ENCODE data around the gene IL31.

The IL31 gene

DNA sequence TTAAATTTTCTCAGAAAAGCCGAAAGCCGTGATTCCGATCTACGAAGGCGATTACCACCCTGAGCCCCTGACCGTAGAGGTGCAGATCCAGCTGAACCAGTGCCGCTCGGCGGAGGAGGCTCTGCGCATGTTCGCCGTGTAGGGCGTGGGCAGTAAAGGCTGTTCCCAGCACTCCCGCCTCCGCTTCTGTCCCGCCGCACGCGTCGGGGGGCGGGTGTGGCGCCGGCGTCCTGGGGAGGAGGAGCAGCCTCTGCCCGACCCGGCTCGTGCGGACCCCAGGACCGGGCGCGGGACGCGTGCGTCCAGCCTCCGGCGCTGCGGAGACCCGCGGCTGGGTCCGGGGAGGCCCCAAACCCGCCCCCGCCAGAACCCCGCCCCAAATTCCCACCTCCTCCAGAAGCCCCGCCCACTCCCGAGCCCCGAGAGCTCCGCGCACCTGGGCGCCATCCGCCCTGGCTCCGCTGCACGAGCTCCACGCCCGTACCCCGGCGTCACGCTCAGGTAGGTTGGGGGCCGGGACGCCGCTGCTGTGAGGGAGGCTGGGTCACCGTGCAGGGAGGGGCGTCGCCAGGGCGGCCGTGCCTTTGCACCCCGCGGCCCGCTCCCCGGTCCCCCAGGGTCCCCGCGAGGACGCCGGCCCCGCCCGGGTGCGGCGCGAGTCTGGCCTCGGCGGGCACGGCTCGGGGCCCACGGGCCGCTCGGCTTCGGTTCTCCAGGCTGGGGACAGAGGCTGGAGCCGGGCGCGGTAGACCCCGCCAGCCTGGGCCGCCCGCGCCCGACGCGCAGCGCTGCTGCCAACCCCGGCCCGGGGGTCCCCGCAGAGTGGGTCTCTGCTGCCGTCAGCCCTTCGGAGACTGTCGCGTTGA, 29.5 kb upstream of the IL31 start, which contains the start of gene B3GNT4:
TSS of gene B3GNT4 (plus strand) at position 409 of the 866 bp plus-strand sequence. CDS start 910 bp downstream, outside the sequence.
- Histone ChIP-seq H3K36me3 (ENCODE audit: control insufficient read depth in 2 of 2, insufficient read depth in 1 of 2, low read length in 2 of 2) (peaks cover 6 to 20% of the 10 kb centered on the region in 2 experiments; a peak in 2 of 3 replicates), H3K4me3 (ENCODE audit: low read depth, low read length) (peak within 1 kb of the TSS; percentile 46), H3K27ac (ENCODE audit: extremely low read depth, low read depth, low read length) (no peak within 1 kb of the TSS; the same call in 1 of the 2 replicates), H3K9me3 (ENCODE audit: control insufficient read depth, insufficient read depth, low read depth, low read length) (no peaks in the 10 kb centered on the region), H3K4me1 (ENCODE audit: control insufficient read depth, insufficient read depth, low read length) (peaks cover 6% of the 10 kb centered on the region; the same call in 1 of the 2 replicates)
- CTCF ChIA-PET = interaction anchor here (0.6 kb wide), 2 partner anchors 73 to 149 kb away, joined by 3 to 4 read pairs; no protein-coding TSS in a partner anchor
- POLR2A ChIA-PET = interaction anchor here (0.6 to 1.3 kb wide), 12 partner anchors 9 to 544 kb away, joined by 3 to 6 read pairs (median 3); partner anchors contain the start of genes DIABLO and MLXIP
- TF ChIP-seq ZNF776 (tag by site-specific recombination; IDR thresholded peaks at IDR 0.05; ENCODE audit: borderline replicate concordance) (no peak), ZNF777 (tag by site-specific recombination; IDR thresholded peaks at IDR 0.05; ENCODE audit: borderline replicate concordance) (no peak), ZNF660 (tag by site-specific recombination; IDR thresholded peaks at IDR 0.05) (no peak), ZFP3 (tag by site-specific recombination; IDR thresholded peaks at IDR 0.05; ENCODE audit: low read depth) (no peak), ZNF174 (tag by site-specific recombination; IDR thresholded peaks at IDR 0.05) (no peak), ZNF658 (tag by site-specific recombination; IDR thresholded peaks at IDR 0.05) (no peak), SETDB1 (IDR thresholded peaks at IDR 0.05; ENCODE audit: insufficient read length, low read length) (no peak), ZNF155 (tag by site-specific recombination; IDR thresholded peaks at IDR 0.05) (no peak), ZNF274 (IDR thresholded peaks at IDR 0.05; ENCODE audit: low read length) (no peak), ZNF274 (tag by site-specific recombination; IDR thresholded peaks at IDR 0.05; ENCODE audit: borderline replicate concordance) (no peak), ZBTB20 (tag by site-specific recombination; IDR thresholded peaks at IDR 0.05) (no peak), ZNF366 (tag by site-specific recombination; conservative IDR thresholded peaks at IDR 0.05) (no peak), KLF16 (tag by site-specific recombination; IDR thresholded peaks at IDR 0.05) (peak; percentile 64; the same call in 1 of the 2 replicates), ZNF561 (tag by site-specific recombination; IDR thresholded peaks at IDR 0.05; ENCODE audit: borderline replicate concordance) (0 out of 2 replicates have a peak, but pooled peaks have one; percentile 30), ZNF157 (tag by site-specific recombination; IDR thresholded peaks at IDR 0.05) (no peak), ZNF76 (tag by site-specific recombination; IDR thresholded peaks at IDR 0.05; ENCODE audit: borderline replicate concordance, low read depth) (peak; percentile 29; the same call in 1 of the 2 replicates), ZNF37A (tag by site-specific recombination; IDR thresholded peaks at IDR 0.05) (no peak), ZNF324 (tag by site-specific recombination; IDR thresholded peaks at IDR 0.05) (no peak), ZNF664 (tag by site-specific recombination; IDR thresholded peaks at IDR 0.05) (no peak), ZNF521 (tag by site-specific recombination; IDR thresholded peaks at IDR 0.05) (no peak), ZNF585B (tag by site-specific recombination; IDR thresholded peaks at IDR 0.05) (no peak), ZNF394 (tag by site-specific recombination; IDR thresholded peaks at IDR 0.05; ENCODE audit: borderline replicate concordance) (no peak), ZNF610 (tag by site-specific recombination; IDR thresholded peaks at IDR 0.05; ENCODE audit: borderline replicate concordance) (0 out of 2 replicates have a peak, but pooled peaks have one; percentile 9), ZNF211 (tag by site-specific recombination; IDR thresholded peaks at IDR 0.05; ENCODE audit: low read depth) (no peak), KLF10 (tag by site-specific recombination; IDR thresholded peaks at IDR 0.05) (peak; percentile 66; the same call in 1 of the 2 replicates), GLIS2 (tag by site-specific recombination; IDR thresholded peaks at IDR 0.05) (peak; percentile 59; the same call in 1 of the 2 replicates)
- TF ChIP-seq, protein P1, sequence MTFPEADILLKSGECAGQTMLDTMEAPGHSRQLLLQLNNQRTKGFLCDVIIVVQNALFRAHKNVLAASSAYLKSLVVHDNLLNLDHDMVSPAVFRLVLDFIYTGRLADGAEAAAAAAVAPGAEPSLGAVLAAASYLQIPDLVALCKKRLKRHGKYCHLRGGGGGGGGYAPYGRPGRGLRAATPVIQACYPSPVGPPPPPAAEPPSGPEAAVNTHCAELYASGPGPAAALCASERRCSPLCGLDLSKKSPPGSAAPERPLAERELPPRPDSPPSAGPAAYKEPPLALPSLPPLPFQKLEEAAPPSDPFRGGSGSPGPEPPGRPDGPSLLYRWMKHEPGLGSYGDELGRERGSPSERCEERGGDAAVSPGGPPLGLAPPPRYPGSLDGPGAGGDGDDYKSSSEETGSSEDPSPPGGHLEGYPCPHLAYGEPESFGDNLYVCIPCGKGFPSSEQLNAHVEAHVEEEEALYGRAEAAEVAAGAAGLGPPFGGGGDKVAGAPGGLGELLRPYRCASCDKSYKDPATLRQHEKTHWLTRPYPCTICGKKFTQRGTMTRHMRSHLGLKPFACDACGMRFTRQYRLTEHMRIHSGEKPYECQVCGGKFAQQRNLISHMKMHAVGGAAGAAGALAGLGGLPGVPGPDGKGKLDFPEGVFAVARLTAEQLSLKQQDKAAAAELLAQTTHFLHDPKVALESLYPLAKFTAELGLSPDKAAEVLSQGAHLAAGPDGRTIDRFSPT (tag by site-specific recombination; IDR thresholded peaks at IDR 0.05) = no peak
- TF ChIP-seq, protein P2, sequence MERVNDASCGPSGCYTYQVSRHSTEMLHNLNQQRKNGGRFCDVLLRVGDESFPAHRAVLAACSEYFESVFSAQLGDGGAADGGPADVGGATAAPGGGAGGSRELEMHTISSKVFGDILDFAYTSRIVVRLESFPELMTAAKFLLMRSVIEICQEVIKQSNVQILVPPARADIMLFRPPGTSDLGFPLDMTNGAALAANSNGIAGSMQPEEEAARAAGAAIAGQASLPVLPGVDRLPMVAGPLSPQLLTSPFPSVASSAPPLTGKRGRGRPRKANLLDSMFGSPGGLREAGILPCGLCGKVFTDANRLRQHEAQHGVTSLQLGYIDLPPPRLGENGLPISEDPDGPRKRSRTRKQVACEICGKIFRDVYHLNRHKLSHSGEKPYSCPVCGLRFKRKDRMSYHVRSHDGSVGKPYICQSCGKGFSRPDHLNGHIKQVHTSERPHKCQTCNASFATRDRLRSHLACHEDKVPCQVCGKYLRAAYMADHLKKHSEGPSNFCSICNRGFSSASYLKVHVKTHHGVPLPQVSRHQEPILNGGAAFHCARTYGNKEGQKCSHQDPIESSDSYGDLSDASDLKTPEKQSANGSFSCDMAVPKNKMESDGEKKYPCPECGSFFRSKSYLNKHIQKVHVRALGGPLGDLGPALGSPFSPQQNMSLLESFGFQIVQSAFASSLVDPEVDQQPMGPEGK (tag by site-specific recombination; IDR thresholded peaks at IDR 0.05) = peak; percentile 55; the same call in 1 of the 2 replicates
- TF ChIP-seq, protein P3, sequence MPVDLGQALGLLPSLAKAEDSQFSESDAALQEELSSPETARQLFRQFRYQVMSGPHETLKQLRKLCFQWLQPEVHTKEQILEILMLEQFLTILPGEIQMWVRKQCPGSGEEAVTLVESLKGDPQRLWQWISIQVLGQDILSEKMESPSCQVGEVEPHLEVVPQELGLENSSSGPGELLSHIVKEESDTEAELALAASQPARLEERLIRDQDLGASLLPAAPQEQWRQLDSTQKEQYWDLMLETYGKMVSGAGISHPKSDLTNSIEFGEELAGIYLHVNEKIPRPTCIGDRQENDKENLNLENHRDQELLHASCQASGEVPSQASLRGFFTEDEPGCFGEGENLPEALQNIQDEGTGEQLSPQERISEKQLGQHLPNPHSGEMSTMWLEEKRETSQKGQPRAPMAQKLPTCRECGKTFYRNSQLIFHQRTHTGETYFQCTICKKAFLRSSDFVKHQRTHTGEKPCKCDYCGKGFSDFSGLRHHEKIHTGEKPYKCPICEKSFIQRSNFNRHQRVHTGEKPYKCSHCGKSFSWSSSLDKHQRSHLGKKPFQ (tag by site-specific recombination; IDR thresholded peaks at IDR 0.05) = no peak
- TF ChIP-seq, protein P4, sequence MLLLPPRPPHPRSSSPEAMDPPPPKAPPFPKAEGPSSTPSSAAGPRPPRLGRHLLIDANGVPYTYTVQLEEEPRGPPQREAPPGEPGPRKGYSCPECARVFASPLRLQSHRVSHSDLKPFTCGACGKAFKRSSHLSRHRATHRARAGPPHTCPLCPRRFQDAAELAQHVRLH (tag by site-specific recombination; IDR thresholded peaks at IDR 0.05) = no peak
- TF ChIP-seq, protein P5, sequence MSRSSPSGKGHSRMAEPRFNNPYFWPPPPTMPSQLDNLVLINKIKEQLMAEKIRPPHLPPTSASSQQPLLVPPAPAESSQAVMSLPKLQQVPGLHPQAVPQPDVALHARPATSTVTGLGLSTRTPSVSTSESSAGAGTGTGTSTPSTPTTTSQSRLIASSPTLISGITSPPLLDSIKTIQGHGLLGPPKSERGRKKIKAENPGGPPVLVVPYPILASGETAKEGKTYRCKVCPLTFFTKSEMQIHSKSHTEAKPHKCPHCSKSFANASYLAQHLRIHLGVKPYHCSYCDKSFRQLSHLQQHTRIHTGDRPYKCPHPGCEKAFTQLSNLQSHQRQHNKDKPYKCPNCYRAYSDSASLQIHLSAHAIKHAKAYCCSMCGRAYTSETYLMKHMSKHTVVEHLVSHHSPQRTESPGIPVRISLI (tag by site-specific recombination; IDR thresholded peaks at IDR 0.05) = no peak
